ENCODE measurements around the gene CDH12.

DNA sequence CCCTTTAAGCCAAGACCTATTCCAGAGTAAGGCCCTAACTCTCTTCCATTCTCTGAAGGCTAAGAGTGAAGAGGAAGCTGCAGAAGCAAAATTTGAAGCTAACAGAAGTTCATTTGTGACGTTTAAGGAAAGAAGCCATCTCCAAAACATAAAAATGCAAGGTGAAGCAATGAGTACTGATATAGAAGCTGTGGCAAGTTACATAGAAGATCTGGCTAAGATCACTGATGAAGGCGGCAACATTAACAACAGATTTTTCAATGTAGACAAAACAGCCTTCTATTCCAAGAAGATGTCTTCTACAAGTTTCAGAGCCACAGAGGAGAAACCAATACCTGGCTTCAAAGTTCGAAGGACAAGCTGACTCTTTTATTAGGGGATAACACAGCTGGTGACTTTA lies 1143.4 kb downstream of the CDH12 start:
- TF ChIP-seq, protein P1, sequence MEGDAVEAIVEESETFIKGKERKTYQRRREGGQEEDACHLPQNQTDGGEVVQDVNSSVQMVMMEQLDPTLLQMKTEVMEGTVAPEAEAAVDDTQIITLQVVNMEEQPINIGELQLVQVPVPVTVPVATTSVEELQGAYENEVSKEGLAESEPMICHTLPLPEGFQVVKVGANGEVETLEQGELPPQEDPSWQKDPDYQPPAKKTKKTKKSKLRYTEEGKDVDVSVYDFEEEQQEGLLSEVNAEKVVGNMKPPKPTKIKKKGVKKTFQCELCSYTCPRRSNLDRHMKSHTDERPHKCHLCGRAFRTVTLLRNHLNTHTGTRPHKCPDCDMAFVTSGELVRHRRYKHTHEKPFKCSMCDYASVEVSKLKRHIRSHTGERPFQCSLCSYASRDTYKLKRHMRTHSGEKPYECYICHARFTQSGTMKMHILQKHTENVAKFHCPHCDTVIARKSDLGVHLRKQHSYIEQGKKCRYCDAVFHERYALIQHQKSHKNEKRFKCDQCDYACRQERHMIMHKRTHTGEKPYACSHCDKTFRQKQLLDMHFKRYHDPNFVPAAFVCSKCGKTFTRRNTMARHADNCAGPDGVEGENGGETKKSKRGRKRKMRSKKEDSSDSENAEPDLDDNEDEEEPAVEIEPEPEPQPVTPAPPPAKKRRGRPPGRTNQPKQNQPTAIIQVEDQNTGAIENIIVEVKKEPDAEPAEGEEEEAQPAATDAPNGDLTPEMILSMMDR (IDR thresholded peaks at IDR 0.05 in 2 of 3, conservative IDR thresholded peaks at IDR 0.05 in 1 of 3; ENCODE audit: control insufficient read depth in 2 of 3, extremely low read depth in 1 of 3, insufficient read depth in 1 of 3, low read depth in 3 of 3, low read length in 3 of 3), result no peak
- TF ChIP-seq ZZZ3 (IDR thresholded peaks at IDR 0.05; ENCODE audit: control insufficient read depth, insufficient read length, low read depth), result no peak
- TF ChIP-seq ETV6 (conservative IDR thresholded peaks at IDR 0.05 in 1 of 2, IDR thresholded peaks at IDR 0.05 in 1 of 2; ENCODE audit: borderline replicate concordance in 1 of 2, low read depth in 1 of 2), result no peak
- TF ChIP-seq POLR2A (IDR thresholded peaks at IDR 0.05; ENCODE audit: low read depth, low read length), result no peak
- no peak for TF ChIP-seq BMI1 (IDR thresholded peaks at IDR 0.05; ENCODE audit: borderline replicate concordance)
- no peak for TF ChIP-seq LARP7 (IDR thresholded peaks at IDR 0.05)
- TF ChIP-seq RB1 (IDR thresholded peaks at IDR 0.05; ENCODE audit: borderline replicate concordance), result no peak

Measured in GM12878 (cell line).